ENCODE measurements around the gene HSF5. TPM values are rescaled to one million over a fixed set of nuclear protein-coding genes. Genes with fewer than 3 reads are reported as not detected.

HSF5 gene
- total RNA-seq, 1 donor from 2014 or later = not detected

DNA sequence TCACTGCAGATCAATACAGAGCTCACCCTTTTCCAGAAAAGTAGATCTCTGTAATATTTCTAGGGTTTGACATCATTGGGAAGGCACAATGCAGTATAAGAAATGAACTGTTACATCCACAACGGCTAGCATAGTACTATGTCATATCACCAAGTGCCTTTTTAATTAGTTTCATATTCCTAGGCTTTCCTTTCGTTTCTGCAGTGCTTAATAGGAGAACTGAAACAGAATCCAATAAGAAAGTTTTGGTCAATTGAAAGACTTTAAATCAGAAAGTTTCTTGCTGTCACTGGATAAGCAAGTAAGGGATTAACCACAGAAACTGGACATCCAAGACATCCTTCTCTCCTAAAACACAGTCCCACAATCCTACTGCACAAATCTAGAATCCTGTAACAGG, 67.4 kb downstream of the HSF5 start:
- peaks cover 34% of the 10 kb centered on the region for H3K27me3 Mint-ChIP-seq (ENCODE audit: unreplicated experiment)
- H3K27ac Mint-ChIP-seq (ENCODE audit: unreplicated experiment) = no peak overlapping the region
- H3K9me3 Mint-ChIP-seq (ENCODE audit: unreplicated experiment) = no peaks in the 10 kb centered on the region
- H3K36me3 Mint-ChIP-seq (ENCODE audit: unreplicated experiment) = no peaks in the 10 kb centered on the region
- no peak overlapping the region for H3K4me3 Mint-ChIP-seq (ENCODE audit: unreplicated experiment)
- peaks cover 6% of the 10 kb centered on the region for H3K4me1 Mint-ChIP-seq (ENCODE audit: unreplicated experiment)
- TF ChIP-seq, protein P1, sequence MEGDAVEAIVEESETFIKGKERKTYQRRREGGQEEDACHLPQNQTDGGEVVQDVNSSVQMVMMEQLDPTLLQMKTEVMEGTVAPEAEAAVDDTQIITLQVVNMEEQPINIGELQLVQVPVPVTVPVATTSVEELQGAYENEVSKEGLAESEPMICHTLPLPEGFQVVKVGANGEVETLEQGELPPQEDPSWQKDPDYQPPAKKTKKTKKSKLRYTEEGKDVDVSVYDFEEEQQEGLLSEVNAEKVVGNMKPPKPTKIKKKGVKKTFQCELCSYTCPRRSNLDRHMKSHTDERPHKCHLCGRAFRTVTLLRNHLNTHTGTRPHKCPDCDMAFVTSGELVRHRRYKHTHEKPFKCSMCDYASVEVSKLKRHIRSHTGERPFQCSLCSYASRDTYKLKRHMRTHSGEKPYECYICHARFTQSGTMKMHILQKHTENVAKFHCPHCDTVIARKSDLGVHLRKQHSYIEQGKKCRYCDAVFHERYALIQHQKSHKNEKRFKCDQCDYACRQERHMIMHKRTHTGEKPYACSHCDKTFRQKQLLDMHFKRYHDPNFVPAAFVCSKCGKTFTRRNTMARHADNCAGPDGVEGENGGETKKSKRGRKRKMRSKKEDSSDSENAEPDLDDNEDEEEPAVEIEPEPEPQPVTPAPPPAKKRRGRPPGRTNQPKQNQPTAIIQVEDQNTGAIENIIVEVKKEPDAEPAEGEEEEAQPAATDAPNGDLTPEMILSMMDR (IDR thresholded peaks at IDR 0.05) = no peak
- no peak for DNase-seq (ENCODE audit: extremely low spot score, unreplicated experiment)

DNA sequence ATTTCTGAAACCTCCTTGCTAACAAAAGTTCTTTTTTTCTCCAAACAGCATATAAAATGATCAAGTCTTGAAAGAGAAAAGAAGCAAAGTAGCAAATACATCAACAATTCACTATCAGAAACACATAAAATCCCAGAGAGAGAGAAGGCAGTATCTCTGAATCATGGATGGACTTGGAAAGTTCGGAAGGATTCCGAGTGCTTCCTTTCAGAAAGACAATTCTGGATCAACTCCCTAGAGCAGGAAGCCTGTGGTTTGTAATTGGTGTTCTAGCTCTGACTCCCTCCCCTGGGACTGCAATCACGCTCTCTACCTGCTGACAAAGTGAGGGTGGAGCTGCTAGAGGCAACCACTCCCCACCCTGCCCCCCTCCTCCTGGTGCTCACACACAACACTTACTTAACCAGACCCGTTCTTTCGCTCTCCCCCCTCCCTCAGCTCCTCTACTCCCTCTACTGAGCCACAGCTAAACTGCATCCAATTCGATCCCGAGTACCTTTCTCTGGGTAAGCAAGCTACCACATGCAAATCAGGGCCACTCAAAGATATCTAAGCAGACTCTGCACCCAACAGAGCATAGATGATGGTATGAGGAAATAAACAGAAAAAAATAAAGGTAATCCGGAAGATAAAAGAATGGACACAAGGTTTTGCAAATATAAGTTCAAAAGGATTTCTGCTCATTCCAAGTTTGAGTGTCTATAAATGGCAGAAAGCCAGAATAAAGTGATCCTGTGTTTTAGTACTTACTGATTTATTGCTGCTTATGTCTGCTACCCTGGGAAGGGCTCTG, 70.7 kb downstream of the HSF5 start, which contains the start of gene RNF43:
Gene RNF43, minus strand, starts transcription at position 235 of the 793 bp plus-strand sequence. CDS start 1,957 bp downstream, outside the sequence.
- no peak within 1 kb of the TSS for H3K27ac Mint-ChIP-seq (ENCODE audit: unreplicated experiment)
- no peaks in the 10 kb centered on the region for H3K36me3 Mint-ChIP-seq (ENCODE audit: unreplicated experiment)
- peaks cover 6% of the 10 kb centered on the region for H3K4me1 Mint-ChIP-seq (ENCODE audit: unreplicated experiment)
- H3K9me3 Mint-ChIP-seq (ENCODE audit: unreplicated experiment) = no peaks in the 10 kb centered on the region
- DNase-seq (ENCODE audit: extremely low spot score, unreplicated experiment) = peak; percentile 87
- TF ChIP-seq, protein P1 (IDR thresholded peaks at IDR 0.05) = peak; percentile 72
- peaks cover 56% of the 10 kb centered on the region for H3K27me3 Mint-ChIP-seq (ENCODE audit: unreplicated experiment)
- H3K4me3 Mint-ChIP-seq (ENCODE audit: unreplicated experiment) = peak within 1 kb of the TSS; percentile 65

DNA sequence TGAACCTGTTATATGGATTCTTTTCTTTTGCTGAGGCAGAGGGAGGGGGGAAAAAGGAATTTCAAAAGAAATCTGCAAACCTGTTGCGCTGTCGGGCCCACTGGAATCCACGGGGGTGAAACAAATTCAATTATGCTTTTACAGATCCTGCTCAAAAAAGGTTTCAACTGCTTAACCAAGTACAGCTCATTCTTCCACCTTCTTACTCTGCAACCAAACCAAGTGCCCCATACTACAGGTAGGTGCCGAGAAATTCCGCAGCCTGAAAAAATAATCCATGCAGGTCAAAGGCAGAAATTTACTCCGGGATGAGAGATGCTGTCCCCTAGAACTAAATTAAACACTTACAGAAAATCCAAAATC, 71.3 kb downstream of the HSF5 start:
- no peak for DNase-seq (ENCODE audit: extremely low spot score, unreplicated experiment)
- H3K27me3 Mint-ChIP-seq (ENCODE audit: unreplicated experiment) = peaks cover 58% of the 10 kb centered on the region
- H3K4me3 Mint-ChIP-seq (ENCODE audit: unreplicated experiment) = no peak overlapping the region
- H3K27ac Mint-ChIP-seq (ENCODE audit: unreplicated experiment) = no peak overlapping the region
- peaks cover 6% of the 10 kb centered on the region for H3K4me1 Mint-ChIP-seq (ENCODE audit: unreplicated experiment)
- no peaks in the 10 kb centered on the region for H3K9me3 Mint-ChIP-seq (ENCODE audit: unreplicated experiment)
- TF ChIP-seq, protein P1 (IDR thresholded peaks at IDR 0.05) = no peak
- H3K36me3 Mint-ChIP-seq (ENCODE audit: unreplicated experiment) = no peaks in the 10 kb centered on the region

DNA sequence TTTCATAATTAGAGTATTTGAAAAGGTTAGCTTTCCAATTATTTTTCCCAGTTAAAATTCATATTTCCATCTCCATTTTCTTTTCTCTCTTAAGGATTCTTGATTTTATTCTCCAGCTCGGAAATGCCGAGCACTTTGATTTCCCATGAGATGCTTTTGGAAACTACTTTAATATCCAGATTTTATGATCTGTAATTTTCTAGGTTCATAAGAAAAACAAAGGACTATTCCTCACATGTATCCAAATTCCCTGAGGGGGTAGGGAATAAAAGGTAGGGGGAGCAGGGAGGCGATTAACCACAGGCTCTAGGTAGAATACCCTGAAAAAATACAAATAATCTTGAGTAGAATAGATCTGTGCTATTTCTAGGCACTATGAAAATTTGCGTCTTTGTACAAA, 71.8 kb downstream of the HSF5 start:
- Mint-ChIP-seq H3K4me1 (ENCODE audit: unreplicated experiment) (peaks cover 6% of the 10 kb centered on the region), H3K27ac (ENCODE audit: unreplicated experiment) (no peak overlapping the region), H3K36me3 (ENCODE audit: unreplicated experiment) (no peaks in the 10 kb centered on the region), H3K9me3 (ENCODE audit: unreplicated experiment) (no peaks in the 10 kb centered on the region), H3K27me3 (ENCODE audit: unreplicated experiment) (peaks cover 58% of the 10 kb centered on the region), H3K4me3 (ENCODE audit: unreplicated experiment) (no peak overlapping the region)
- DNase-seq (ENCODE audit: extremely low spot score, unreplicated experiment) = no peak
- TF ChIP-seq, protein P1 (IDR thresholded peaks at IDR 0.05) = no peak

DNA sequence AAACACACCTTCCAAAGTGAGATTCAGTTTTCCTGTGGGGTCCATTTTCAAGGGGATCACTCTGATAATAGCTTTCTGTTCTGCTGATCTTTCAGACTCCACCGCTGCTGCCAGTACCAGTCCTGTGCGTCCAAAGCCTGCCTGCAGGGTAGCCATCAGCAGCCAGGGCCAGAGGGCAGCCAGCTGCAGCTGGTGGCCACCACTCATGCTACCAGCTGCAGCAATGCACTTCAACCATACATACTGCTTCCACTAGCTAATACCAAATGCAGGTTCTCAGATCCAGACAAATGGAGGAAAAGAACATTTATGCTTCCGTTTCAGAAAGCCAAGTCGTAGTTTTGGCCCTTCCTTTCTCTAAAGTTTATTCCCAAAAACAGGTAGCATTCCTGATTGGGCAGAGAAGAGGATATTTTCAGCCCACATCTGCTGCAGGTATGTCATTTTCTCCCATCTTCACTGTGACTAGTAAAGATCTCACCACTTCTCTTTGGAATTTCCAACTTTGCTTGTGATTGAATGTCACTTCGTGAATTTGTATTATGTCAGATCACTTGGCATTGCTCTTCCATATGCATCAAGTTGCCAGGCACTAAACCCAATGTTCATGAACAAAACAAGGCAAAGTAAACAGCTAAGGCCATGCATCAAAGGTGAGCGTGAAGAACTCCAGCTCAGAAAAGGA, 72.7 kb downstream of the HSF5 start:
- no peak for DNase-seq (ENCODE audit: extremely low spot score, unreplicated experiment)
- TF ChIP-seq, protein P1 (IDR thresholded peaks at IDR 0.05) = no peak
- Mint-ChIP-seq H3K27me3 (ENCODE audit: unreplicated experiment) (peaks cover 57% of the 10 kb centered on the region), H3K36me3 (ENCODE audit: unreplicated experiment) (no peaks in the 10 kb centered on the region), H3K9me3 (ENCODE audit: unreplicated experiment) (no peaks in the 10 kb centered on the region), H3K27ac (ENCODE audit: unreplicated experiment) (no peak overlapping the region), H3K4me1 (ENCODE audit: unreplicated experiment) (peaks cover 6% of the 10 kb centered on the region), H3K4me3 (ENCODE audit: unreplicated experiment) (no peak overlapping the region)
